ENCODE data around the gene MARCHF9.

Gene MARCHF9

GRCh38 chr12:57724936-57725740 is 29.8 kb upstream of the MARCHF9 start:
- DNase-seq, result no peak

DNA sequence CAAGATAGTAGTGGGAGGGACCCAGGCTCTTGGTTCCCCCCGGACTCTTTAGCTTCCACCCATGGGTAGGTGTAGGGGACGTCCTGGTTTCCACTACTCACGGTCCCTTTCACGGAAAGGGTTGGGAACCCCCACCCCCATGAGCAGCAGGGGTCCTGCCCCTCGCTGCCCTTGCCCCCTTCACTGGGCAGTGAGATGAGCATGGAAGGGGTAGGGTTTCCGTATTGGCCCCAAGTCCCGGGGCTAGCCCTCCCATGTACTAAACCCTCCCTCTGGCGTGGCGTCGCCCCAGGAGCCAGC is 29.1 kb upstream of the MARCHF9 start:
- no peak for DNase-seq

DNA sequence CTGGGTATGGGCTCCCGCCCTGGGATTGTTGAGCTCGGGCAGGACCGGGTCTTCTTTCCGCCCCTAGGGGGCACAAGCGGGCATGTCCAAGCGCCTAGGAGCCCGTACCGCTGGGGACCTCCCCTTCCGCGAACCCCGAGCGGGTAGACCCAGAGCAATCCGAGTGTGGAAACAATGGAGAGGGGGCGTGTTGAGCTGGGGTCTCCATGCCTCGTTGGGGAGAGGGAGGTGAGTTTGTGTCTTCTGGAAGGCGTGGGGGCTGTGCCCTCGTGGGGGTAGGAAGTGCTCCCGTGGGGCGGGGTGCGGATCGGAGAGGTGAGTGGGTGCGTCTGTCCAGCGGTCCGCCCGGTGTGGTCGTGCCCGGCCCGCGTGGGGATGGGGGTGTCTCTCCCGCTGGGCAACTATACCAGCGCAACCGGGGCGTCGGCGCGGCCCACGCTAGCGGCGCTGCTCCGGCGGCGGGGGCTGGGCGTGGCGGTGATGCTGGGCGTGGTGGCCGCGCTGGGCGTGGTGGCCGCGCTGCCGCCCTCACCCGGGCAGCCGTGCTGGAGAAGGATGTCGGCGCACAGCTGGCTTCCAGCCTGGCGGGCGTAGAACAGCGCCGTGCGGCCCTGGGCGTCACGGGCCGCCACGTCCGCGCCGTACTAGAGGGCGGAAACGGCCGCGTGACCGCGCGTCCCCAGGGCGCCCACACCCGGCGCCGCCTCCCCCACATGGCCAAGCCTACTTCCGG is 28.6 kb upstream of the MARCHF9 start:
- peak; percentile 41 for DNase-seq

DNA sequence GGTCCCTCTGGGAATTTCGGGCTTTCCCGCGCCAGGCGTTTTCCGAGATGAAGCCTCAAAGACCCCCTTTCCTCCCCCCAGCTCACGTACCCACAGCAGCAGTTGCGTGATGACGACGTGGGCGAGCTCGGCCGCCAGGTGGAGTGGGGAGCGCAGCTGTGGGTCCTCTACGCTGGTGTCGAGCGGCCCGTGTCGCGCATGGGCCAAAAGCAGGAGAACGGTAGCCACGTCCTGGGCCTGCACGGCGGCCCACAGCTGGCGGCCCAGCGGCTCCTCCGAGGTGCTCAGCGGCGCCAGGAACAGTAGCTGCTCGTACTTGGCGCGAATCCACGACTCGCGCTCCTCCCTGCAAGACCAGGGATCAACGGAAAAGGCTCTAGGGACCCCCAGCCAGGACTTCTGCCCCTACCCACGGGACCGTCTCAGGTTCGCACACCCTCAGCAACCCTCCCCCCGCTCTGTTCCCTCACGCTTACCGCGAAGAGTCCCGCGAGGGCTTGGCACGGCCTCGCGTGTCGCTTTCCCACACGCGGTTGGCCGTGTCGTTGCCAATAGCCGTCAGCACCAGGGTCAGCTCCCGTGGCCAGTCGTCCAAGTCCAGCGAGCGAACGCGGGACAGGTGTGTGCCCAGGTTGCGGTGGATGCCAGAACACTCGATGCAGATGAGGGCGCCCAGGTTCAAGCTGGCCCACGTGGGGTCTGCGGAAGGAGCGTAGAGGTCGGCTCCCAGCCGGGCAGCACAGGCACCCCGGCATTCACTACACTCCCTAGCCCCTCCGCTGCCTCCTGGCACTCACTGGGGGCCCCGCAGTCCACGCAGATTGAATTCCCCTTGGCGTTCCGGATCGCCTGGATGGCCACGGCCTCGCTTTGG is 27.8 kb upstream of the MARCHF9 start:
- no peak for DNase-seq

GRCh38 chr12:57727758-57728395 is 27.0 kb upstream of the MARCHF9 start:
- no peak for DNase-seq

- DNase-seq, result no peak
Observed at GRCh38 chr12:57729321-57729844, 25.5 kb upstream of the MARCHF9 start.

- DNase-seq, result no peak
Observed at GRCh38 chr12:57730336-57731067, 24.4 kb upstream of the MARCHF9 start.

- DNase-seq, result no peak
Observed at GRCh38 chr12:57731411-57732080, 23.4 kb upstream of the MARCHF9 start.

- no peak for DNase-seq
Observed at GRCh38 chr12:57732270-57732669, 22.6 kb upstream of the MARCHF9 start.

DNA sequence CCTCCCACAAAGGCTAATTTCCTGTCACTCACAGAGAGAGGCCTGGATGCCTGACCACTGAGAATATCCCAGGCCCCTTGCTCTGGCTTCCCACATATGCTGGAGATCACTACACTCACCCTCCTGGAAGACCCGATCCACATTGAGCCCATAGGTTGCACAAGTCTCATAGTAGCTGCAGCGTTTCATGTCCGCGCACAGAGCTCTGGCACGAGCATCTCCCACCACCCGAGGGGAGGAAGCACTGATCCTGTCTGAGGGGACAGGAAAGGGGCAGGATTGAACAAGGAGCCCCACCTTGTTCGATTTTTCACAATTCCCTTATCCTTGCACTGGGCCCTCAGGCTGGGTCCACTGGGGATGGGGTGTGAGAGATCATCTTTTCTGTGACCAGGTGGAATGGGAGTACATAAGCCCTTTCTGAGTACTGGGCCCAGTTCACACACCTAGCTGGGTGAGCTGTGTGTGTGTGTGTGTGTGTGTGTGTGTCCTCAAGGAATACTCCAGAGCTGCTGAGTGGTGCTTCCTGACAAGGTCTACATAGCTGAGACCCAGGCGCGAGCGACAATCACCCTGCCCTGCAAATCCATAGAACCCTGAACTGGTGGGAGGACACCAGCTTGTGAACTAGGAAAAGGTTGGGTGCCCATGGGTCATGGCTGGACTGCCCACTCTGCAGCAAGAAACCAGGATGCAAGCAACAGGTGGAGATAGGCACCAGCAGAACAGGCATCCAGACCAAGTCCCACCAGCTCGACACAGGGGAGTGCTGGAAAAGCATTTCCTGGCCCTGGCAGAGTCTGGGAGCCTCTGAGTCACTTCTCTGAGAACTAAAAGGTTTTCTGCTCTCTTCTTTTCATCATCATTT is 21.9 kb upstream of the MARCHF9 start:
- DNase-seq, result no peak

- DNase-seq, result no peak
Observed at GRCh38 chr12:57733928-57734327, 21.0 kb upstream of the MARCHF9 start.

DNA sequence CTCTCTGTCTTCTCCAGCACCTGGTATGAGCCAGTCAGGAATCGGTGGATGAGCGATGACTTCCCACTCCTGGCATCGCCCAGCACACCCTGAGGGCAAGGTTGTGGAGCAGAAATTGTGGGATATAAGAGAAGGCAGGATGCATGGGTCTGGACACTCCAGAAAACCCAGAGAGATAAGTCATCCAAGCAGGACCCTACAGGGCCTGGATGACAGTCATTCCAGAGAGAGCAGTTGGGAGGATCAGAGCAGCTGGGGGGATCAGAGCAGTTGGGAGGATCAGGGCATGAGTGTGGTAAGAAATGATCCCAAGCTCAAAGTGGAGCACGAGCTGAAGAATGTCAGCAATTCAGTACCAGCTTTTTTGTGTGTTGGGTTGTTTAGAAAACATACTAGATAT is 20.3 kb upstream of the MARCHF9 start:
- DNase-seq, result no peak

DNA sequence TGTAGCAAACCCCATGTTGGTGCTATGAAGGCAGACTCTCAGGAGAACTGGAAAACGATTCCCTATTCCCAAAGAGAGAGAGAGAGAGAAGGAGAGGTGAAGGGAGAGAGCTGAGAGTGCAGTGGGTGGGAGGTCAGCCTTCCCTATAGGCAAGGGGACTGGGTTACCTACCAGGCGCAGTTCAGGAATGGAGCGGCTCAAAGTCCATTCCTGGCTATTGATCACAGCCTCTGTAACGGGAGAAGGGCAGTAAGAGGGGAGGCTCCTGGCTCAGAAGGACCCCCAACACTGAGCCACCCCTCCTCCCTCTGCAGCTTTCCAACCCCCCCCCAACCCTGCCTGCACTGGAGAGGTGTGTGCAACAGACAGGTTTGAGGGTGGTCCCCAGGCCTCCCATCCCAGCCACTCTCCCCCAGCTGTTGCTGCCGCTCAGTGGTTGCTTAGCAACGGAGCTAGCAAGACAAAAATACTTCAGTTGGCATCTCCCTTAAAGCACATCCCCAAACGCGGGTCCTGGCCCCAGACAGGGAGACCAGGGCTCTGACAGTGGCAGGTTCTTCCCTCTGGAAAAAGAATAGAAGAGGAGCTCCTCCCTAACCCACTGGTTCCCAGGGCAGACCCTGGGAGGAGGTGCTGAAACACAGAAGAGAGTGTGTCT is 19.6 kb upstream of the MARCHF9 start:
- DNase-seq, result no peak

GRCh38 chr12:57735952-57736740 is 18.8 kb upstream of the MARCHF9 start:
- peak; percentile 22 for DNase-seq

DNA sequence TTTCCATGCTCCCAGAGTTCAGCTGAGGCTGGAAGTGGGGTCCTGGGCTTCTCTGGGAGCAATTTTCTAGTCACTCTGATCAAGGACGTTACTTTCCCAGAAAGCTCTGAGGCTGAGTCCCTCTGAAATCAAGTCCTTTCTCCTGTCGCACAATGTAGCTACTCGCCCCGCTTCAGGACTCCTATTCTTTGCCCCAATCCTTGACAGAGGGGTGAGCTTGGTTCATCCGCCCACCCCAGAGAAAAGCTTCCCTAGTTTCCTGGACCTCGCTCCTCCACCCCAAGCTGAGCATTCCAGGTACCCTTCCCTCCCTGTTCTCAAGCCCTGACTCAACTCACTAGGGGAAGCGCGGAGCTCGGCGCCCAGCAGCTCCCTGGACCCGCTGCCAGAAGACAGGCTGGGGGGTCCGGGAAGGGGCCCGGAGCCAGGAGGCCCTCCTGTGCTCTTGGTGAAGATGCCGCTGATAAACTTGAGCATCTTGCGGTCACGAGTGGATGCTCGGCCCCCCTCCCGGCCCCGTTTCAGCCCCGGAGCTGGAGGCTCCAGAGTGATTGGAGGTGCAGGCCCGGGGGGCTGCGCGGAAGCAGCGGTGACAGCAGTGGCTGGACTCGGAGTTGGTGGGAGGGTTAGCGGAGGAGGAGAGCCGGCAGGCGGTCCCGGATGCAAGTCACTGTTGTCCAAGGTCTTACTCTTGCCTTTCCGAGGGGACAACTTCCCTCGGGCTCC is 18.0 kb upstream of the MARCHF9 start:
- no peak for DNase-seq

DNA sequence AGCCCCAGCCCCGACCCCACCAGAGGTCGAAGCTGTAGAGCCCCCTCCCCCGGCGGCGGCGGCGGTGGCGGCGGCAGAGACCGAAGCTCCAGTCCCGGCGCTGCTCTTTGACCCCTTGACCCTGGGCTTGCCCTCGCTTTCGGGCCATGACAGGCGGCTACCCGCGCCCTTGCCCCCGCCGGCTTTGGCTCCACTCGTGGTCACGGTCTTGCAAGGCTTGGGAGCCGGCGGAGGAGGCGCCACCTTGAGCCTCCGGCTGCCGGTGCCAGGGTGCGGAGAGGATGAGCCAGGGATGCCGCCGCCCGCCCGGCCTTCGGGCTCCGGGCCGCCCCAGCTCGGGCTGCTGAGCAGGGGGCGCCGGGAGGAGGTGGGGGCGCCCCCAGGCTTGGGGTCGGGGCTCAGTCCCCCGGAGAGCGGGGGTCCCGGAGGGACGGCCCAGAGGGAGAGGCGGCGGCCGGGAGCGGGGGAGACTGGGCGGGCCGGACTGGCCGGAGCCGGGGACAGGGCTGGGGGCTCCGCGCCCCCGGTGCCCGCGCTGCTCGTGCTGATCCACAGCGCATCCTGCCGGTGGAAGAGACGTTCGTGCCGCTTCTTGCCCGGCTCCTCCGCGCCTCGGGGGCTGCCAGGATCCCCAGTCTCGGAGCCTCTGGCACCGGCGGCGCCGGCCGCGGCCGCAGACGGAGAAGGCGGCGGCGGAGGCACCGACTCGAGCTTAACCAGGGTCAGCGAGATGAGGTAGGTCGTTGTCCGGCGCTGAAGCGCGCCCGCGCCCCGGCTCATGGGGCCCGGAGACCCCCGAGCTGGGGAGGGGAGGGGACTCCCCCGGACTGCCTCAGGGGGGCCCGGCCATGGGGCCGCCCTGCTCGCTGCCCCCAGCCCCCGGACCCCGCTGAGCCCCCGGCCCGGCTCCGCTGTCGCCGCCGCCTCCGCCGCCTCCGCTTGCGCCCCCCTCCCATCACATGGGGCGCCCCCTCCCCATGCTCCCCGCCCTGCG is 17.1 kb upstream of the MARCHF9 start:
- no peak for DNase-seq

GRCh38 chr12:57738661-57739237 is 16.2 kb upstream of the MARCHF9 start, which contains the start of gene AGAP2:
Gene AGAP2 (minus strand): TSS chr12:57738742. CDS start chr12:57738246, 496 bp downstream.
- no peak for DNase-seq
